Neural progenitor cell (in vitro differentiated cells): ENCODE data around the gene ANKRD2. TPM values are rescaled to one million over a fixed set of nuclear protein-coding genes. Genes with fewer than 3 reads are reported as not detected.

Experiments used
- DNase-seq: peaks from one replicate; pipeline ENCODE4 v3.0.0-alpha.2; 2016; ENCODE audit warnings: low spot score
- H2AFZ ChIP-seq: fragments of 200-600 bp; sonication (generic); replicated peaks from 2 replicates; pipeline ENCODE4 v1.6.1; 2016; ENCODE audit warnings: antibody characterized with exemption
- H3F3A ChIP-seq: fragments of 200-600 bp; sonication (generic); 2 replicates; pipeline ENCODE4 v1.6.1; 2016; ENCODE audit warnings: antibody characterized with exemption, low read depth
- H3K27ac ChIP-seq: fragments of 200-600 bp; sonication (generic); 2 replicates; pipeline ENCODE4 v1.5.1; 2016; ENCODE audit warnings: mild to moderate bottlenecking
- H3K27me3 ChIP-seq: fragments of 200-600 bp; sonication (generic); 2 replicates; pipeline ENCODE4 v1.6.1; 2016; ENCODE audit warnings: mild to moderate bottlenecking, moderate library complexity
- H3K36me3 ChIP-seq: fragments of 200-600 bp; sonication (generic); 2 replicates; pipeline ENCODE4 v1.5.1; 2016
- H3K4me1 ChIP-seq: fragments of 200-600 bp; sonication (generic); 2 replicates; pipeline ENCODE4 v1.6.1; 2016; ENCODE audit warnings: mixed run types
- H3K4me2 ChIP-seq: fragments of 200-600 bp; sonication (generic); 2 replicates; pipeline ENCODE4 v1.6.1; 2016
- H3K4me3 ChIP-seq: fragments of 200-600 bp; sonication (generic); 2 replicates; pipeline ENCODE4 v1.5.1; 2016
- H3K79me2 ChIP-seq: fragments of 200-600 bp; sonication (generic); 2 replicates; pipeline ENCODE4 v1.6.1; 2016; ENCODE audit warnings: low read depth
- H3K9ac ChIP-seq: fragments of 200-600 bp; sonication (generic); 2 replicates; pipeline ENCODE4 v1.6.1; 2016
- H3K9me3 ChIP-seq: fragments of 200-600 bp; sonication (generic); 2 replicates; pipeline ENCODE4 v1.5.1; 2016; ENCODE audit warnings: low read depth
- H4K20me1 ChIP-seq: fragments of 200-600 bp; sonication (generic); 2 replicates; pipeline ENCODE4 v1.6.1; 2016; ENCODE audit warnings: low read depth
- H3K27ac Mint-ChIP-seq: 3 replicates; pipeline ENCODE4 v1.8.0; 2021; ENCODE audit warnings: mixed read lengths
- H3K27me3 Mint-ChIP-seq: 2 replicates; pipeline ENCODE4 v1.8.0; 2022; ENCODE audit warnings: low read depth, mild to moderate bottlenecking, inconsistent platforms, moderate library complexity, mixed read lengths; ENCODE audit not compliant: insufficient read depth
- H3K36me3 Mint-ChIP-seq: 3 replicates; pipeline ENCODE4 v1.8.0; 2021; ENCODE audit warnings: mixed read lengths
- H3K4me1 Mint-ChIP-seq: 3 replicates; pipeline ENCODE4 v1.8.0; 2021; ENCODE audit warnings: mixed read lengths
- H3K4me3 Mint-ChIP-seq: 3 replicates; pipeline ENCODE4 v1.8.0; 2021; ENCODE audit warnings: mild to moderate bottlenecking, moderate library complexity, mixed read lengths
- H3K9me3 Mint-ChIP-seq: 3 replicates; pipeline ENCODE4 v1.8.0; 2020; ENCODE audit warnings: mixed read lengths
- EZH2 ChIP-seq: fragments of 200-600 bp; sonication (generic); IDR thresholded peaks from 2 replicates; pipeline ENCODE4 v1.6.1; 2017; ENCODE audit warnings: antibody characterized with exemption, mild to moderate bottlenecking, moderate library complexity
- EZH2phosphoT487 ChIP-seq: fragments of 200-600 bp; sonication (generic); IDR thresholded peaks from 2 replicates; pipeline ENCODE4 v1.6.1; 2017; ENCODE audit warnings: antibody characterized with exemption
- total RNA-seq: library from RNA; depleted of rRNA; stranded (reverse); fragments of >200 nt; gene quantifications from 2 replicates; pipeline ENCODE4 v1.2.3, GENCODE V29; 2015; ENCODE audit warnings: low replicate concordance
- TF ChIP-seq, protein P1 (sequence below): fragments of 200-600 bp; sonication (generic); IDR thresholded peaks from 2 replicates; pipeline ENCODE4 v1.5.1; 2017; ENCODE audit warnings: antibody characterized with exemption, mild to moderate bottlenecking

ANKRD2 gene
- total RNA-seq, 1 donor from 2014 or later = not detected

GRCh38 chr10:97596101-97597082, 23.8 kb downstream of the ANKRD2 start:
- Mint-ChIP-seq H3K27me3 (no peaks in the 10 kb centered on the region), H3K4me1 (peaks cover 28% of the 10 kb centered on the region), H3K4me3 (no peak overlapping the region), H3K27ac (peak overlapping the region; percentile 92), H3K36me3 (no peaks in the 10 kb centered on the region), H3K9me3 (no peaks in the 10 kb centered on the region)
- Histone ChIP-seq H3K27ac (no peak overlapping the region), H3K4me2 (no peak overlapping the region), H3K27me3 (no peaks in the 10 kb centered on the region), H3K9me3 (no peaks in the 10 kb centered on the region), H2AFZ (no peak overlapping the region), H4K20me1 (no peaks in the 10 kb centered on the region), H3K79me2 (no peaks in the 10 kb centered on the region), H3F3A (no peaks in the 10 kb centered on the region), H3K4me3 (no peak overlapping the region), H3K9ac (no peak overlapping the region), H3K4me1 (no peaks in the 10 kb centered on the region), H3K36me3 (no peaks in the 10 kb centered on the region)
- no peak for DNase-seq
- TF ChIP-seq EZH2 (no peak), EZH2phosphoT487 (no peak)
- TF ChIP-seq, protein P1, sequence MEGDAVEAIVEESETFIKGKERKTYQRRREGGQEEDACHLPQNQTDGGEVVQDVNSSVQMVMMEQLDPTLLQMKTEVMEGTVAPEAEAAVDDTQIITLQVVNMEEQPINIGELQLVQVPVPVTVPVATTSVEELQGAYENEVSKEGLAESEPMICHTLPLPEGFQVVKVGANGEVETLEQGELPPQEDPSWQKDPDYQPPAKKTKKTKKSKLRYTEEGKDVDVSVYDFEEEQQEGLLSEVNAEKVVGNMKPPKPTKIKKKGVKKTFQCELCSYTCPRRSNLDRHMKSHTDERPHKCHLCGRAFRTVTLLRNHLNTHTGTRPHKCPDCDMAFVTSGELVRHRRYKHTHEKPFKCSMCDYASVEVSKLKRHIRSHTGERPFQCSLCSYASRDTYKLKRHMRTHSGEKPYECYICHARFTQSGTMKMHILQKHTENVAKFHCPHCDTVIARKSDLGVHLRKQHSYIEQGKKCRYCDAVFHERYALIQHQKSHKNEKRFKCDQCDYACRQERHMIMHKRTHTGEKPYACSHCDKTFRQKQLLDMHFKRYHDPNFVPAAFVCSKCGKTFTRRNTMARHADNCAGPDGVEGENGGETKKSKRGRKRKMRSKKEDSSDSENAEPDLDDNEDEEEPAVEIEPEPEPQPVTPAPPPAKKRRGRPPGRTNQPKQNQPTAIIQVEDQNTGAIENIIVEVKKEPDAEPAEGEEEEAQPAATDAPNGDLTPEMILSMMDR = no peak

GRCh38 chr10:97597778-97598177, 25.2 kb downstream of the ANKRD2 start:
- H3F3A ChIP-seq = no peaks in the 10 kb centered on the region
- H3K79me2 ChIP-seq = no peaks in the 10 kb centered on the region
- H2AFZ ChIP-seq = no peak overlapping the region
- H3K27me3 Mint-ChIP-seq = peaks cover 7% of the 10 kb centered on the region
- peaks cover 28% of the 10 kb centered on the region for H3K4me1 Mint-ChIP-seq
- no peak for DNase-seq
- no peaks in the 10 kb centered on the region for H4K20me1 ChIP-seq
- H3K27ac Mint-ChIP-seq = no peak overlapping the region
- no peaks in the 10 kb centered on the region for H3K36me3 Mint-ChIP-seq
- no peak overlapping the region for H3K4me3 Mint-ChIP-seq
- no peak overlapping the region for H3K4me3 ChIP-seq
- no peaks in the 10 kb centered on the region for H3K27me3 ChIP-seq
- no peaks in the 10 kb centered on the region for H3K36me3 ChIP-seq
- no peaks in the 10 kb centered on the region for H3K9me3 ChIP-seq
- no peak overlapping the region for H3K27ac ChIP-seq
- no peak overlapping the region for H3K9ac ChIP-seq
- no peaks in the 10 kb centered on the region for H3K9me3 Mint-ChIP-seq
- no peak overlapping the region for H3K4me2 ChIP-seq
- no peaks in the 10 kb centered on the region for H3K4me1 ChIP-seq
- TF ChIP-seq, protein P1 = no peak
- TF ChIP-seq EZH2 (no peak), EZH2phosphoT487 (no peak)

- no peaks in the 10 kb centered on the region for H3F3A ChIP-seq
- no peaks in the 10 kb centered on the region for H3K4me1 ChIP-seq
- H3K4me3 Mint-ChIP-seq = no peak overlapping the region
- no peaks in the 10 kb centered on the region for H3K36me3 Mint-ChIP-seq
- H2AFZ ChIP-seq = no peak overlapping the region
- no peaks in the 10 kb centered on the region for H3K36me3 ChIP-seq
- no peaks in the 10 kb centered on the region for H4K20me1 ChIP-seq
- TF ChIP-seq EZH2 = no peak
- TF ChIP-seq, protein P1 = no peak
- no peaks in the 10 kb centered on the region for H3K79me2 ChIP-seq
- peaks cover 7% of the 10 kb centered on the region for H3K27me3 Mint-ChIP-seq
- no peak overlapping the region for H3K27ac Mint-ChIP-seq
- no peaks in the 10 kb centered on the region for H3K9me3 Mint-ChIP-seq
- H3K9ac ChIP-seq = no peak overlapping the region
- H3K9me3 ChIP-seq = no peaks in the 10 kb centered on the region
- H3K27ac ChIP-seq = no peak overlapping the region
- DNase-seq = no peak
- no peaks in the 10 kb centered on the region for H3K27me3 ChIP-seq
- H3K4me3 ChIP-seq = no peak overlapping the region
- H3K4me2 ChIP-seq = no peak overlapping the region
- peaks cover 28% of the 10 kb centered on the region for H3K4me1 Mint-ChIP-seq
Measured at GRCh38 chr10:97598407-97599271, 26.1 kb downstream of the ANKRD2 start.
